A549 treated with Mapracorat at 1 μM for 4 hours (cell line): Measurements from ENCODE around the gene EPB41L1. TPM values are rescaled to one million over a fixed set of nuclear protein-coding genes. Genes with fewer than 3 reads are reported as not detected.

Experiments
- total RNA-seq: library from RNA; stranded (reverse); fragments of 200-300 nt; extraction: Qiagen RNA extraction; gene quantifications from 5 replicates; pipeline ENCODE4 v1.2.3, GENCODE V29; 2022

The EPB41L1 gene
- 58.5 to 81.6 TPM (median 74.2 TPM) in 5 replicates for total RNA-seq

DNA sequence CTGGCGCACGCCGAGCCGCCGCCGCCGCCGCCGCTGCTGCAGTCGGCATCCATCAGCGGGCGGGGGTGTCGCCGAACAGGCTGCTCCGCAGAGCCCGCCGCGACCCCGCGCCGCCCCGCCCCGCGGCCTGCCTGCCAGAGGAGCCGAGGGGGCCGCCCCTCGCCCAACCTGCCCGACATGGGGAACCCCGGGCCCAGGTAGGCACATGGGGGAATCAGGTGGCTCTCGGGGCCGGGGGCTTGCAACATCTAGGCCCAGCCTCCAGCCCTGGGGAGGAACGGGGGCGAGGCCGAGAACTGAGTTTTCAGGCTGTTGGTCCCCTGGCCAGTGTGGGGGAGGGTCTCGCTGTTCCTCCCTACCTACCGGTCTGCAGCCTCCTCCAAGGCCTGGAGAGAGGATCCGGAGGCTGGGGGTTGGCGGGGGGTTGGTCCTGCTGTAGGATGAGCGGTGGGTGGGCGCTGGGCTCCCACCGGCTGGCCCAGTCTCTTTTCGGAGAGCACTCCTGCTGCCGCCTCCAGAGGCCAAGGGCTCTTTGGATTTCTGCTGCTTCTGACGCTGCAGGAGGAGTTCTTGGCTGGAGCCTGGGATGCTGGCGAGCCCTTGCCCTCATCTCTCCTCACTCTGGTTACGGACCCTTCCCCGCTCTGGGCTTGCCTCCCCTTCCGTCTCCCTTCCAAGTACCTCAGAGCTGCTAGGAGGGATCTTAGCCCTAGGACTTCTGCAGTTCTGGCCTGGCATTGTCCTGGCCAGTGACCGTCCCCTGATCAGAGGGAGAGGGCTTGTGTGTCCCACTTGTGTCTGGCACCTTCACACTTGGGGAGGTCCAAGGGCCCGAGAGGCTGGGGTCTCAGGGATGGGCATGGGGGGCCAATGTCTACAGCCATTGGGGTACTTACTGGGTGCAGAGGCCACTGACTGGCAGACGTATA lies at the start of gene EPB41L1:
Gene EPB41L1, plus strand, starts transcription at position 41 of the 929 bp plus-strand sequence. CDS start 19,038 bp downstream, outside the sequence.

DNA sequence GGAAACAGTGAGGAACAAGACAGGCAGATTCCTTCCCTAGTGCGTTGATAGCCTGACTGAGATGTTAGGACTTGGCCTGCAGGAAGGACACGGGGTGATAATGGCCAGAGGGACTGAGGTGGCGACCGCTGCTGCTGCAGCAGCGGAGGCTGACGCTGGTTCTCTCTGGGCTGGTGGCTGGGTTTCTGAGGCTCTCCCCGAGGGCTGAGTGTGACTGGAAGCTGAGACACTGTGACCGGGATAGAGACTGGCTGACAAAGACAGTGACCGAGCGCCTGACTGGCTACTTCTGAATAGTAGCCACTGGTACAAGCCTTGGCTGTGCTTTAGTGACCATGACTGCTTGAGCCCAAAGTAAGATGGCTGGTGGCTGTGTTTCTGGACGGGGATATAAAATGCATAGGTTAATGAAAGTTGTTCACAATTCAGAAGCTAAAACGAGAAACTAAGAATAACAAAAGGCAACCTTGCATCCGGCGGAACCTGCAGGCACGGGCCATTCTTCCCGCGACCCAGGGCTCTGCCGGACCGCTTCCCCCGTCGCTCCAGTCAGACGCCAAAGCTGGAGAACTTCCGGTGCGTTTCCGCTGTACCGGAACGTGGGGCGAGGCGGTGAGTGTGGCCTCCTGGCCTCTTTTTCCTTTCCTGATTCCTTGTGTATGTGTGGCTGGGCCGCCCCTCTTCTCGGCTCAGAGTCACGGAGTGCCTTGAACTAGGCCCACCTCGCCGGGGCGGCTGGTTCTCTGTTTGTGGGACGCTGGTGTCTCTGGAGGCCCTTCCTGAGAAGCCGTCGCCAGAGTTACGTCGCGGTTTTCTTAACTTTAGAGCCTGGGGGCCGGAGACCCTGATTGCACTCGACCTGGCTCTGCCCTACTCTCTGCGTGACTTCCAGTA lies 81.6 kb downstream of the EPB41L1 start, which contains the start of gene AAR2:
Gene AAR2, plus strand, starts transcription at position 587 of the 894 bp plus-strand sequence. CDS start 3,391 bp downstream, outside the sequence.

Other genes with a start within 250 kb of the EPB41L1 start
- 70.3 to 105 TPM (median 101 TPM) in 5 replicates for gene SCAND1, start 200.2 kb upstream of the EPB41L1 start, total RNA-seq
- gene CNBD2, start 186.2 kb upstream of the EPB41L1 start, total RNA-seq, result 5.6 to 6.9 TPM (median 6.8 TPM) in 5 replicates
- gene AAR2, start 81.7 kb downstream of the EPB41L1 start, total RNA-seq, result 40.1 to 43.3 TPM (median 41.5 TPM) in 5 replicates
- gene DLGAP4, start 151.6 kb downstream of the EPB41L1 start, total RNA-seq, result 49.4 to 63.2 TPM (median 59.8 TPM) in 5 replicates